ENCODE results near the gene MLIP. TPM values are rescaled to one million over a fixed set of nuclear protein-coding genes. Genes with fewer than 3 reads are reported as not detected.

MLIP gene
- under 1 TPM in 2 of 4 donors, not detected in 2; 0.54 to 0.62 TPM for total RNA-seq

- Histone ChIP-seq H3K27me3 (no peaks in the 10 kb centered on the region), H3K4me3 (no peak within 1 kb of the TSS), H3K36me3 (no peaks in the 10 kb centered on the region), H3K27ac (no peak within 1 kb of the TSS), H3K4me1 (peaks cover 0 to 8% (median 3%) of the 10 kb centered on the region in 3 donors), H3K9me3 (no peaks in the 10 kb centered on the region)
- 80 to 84% methylated on average over 10 of the region's 10 CpGs for WGBS, 2 donors (ENCODE audit: low coverage in 1 of 2)
- ATAC-seq, result no peak
- no peak for TF ChIP-seq POLR2AphosphoS5 (IDR thresholded peaks at IDR 0.05)
- no peak for TF ChIP-seq CTCF (IDR thresholded peaks at IDR 0.05)
- TF ChIP-seq EP300 (IDR thresholded peaks at IDR 0.05), result no peak
- no peak for TF ChIP-seq POLR2A (IDR thresholded peaks at IDR 0.05)
These were observed at the start of gene MLIP for GRCh38 chr6:54111341-54112045. Gene MLIP (plus strand): TSS chr6:54111443. CDS start chr6:54111480, 37 bp downstream.

- no peak for ATAC-seq
- Histone ChIP-seq H3K27ac (no peak overlapping the region), H3K27me3 (no peaks in the 10 kb centered on the region), H3K4me3 (peak overlapping the region in 1 of 2 donors; percentile 14), H3K36me3 (no peaks in the 10 kb centered on the region), H3K4me1 (no peaks in the 10 kb centered on the region), H3K9me3 (no peaks in the 10 kb centered on the region)
- 87 to 94% methylated on average over 2 to 3 of the region's 3 CpGs for WGBS, 2 donors (ENCODE audit: low coverage in 1 of 2)
- no peak for TF ChIP-seq POLR2A (IDR thresholded peaks at IDR 0.05)
- no peak for TF ChIP-seq POLR2AphosphoS5 (IDR thresholded peaks at IDR 0.05)
- no peak for TF ChIP-seq EP300 (IDR thresholded peaks at IDR 0.05)
- no peak for TF ChIP-seq CTCF (IDR thresholded peaks at IDR 0.05)
These were observed 48.1 kb upstream of the MLIP start for GRCh38 chr6:54063228-54063539.

GRCh38 chr6:54068694-54069093, 42.5 kb upstream of the MLIP start:
- no peak for ATAC-seq
- WGBS, 2 donors (ENCODE audit: low coverage in 1 of 2), result 22% methylated on average over 1 of the region's 2 CpGs; no CpG with 5 or more reads in 1 of the 2 donors

GRCh38 chr6:54070025-54070424, 41.2 kb upstream of the MLIP start:
- no peak overlapping the region for H3K27ac ChIP-seq
- no peak for ATAC-seq
- no peaks in the 10 kb centered on the region for H3K36me3 ChIP-seq
- no peaks in the 10 kb centered on the region for H3K27me3 ChIP-seq
- peaks cover 0 to 6% (median 0%) of the 10 kb centered on the region in 3 donors for H3K4me1 ChIP-seq
- peak overlapping the region; percentile 10 to 19 for H3K4me3 ChIP-seq
- no peak for TF ChIP-seq POLR2A (IDR thresholded peaks at IDR 0.05)
- no peak for TF ChIP-seq CTCF (IDR thresholded peaks at IDR 0.05)
- no peak for TF ChIP-seq EP300 (IDR thresholded peaks at IDR 0.05)
- WGBS, 2 donors (ENCODE audit: low coverage in 1 of 2), result 31 to 39% methylated on average over 3 of the region's 3 CpGs
- no peaks in the 10 kb centered on the region for H3K9me3 ChIP-seq

More at GRCh38 chr6:54068694-54069093, 42.5 kb upstream of the MLIP start:
- no peak overlapping the region for H3K4me3 ChIP-seq
- peaks cover 0 to 6% (median 0%) of the 10 kb centered on the region in 3 donors for H3K4me1 ChIP-seq
- H3K27ac ChIP-seq, result no peak overlapping the region
- H3K27me3 ChIP-seq, result no peaks in the 10 kb centered on the region
- no peaks in the 10 kb centered on the region for H3K9me3 ChIP-seq
- TF ChIP-seq POLR2A (IDR thresholded peaks at IDR 0.05), result no peak
- TF ChIP-seq EP300 (IDR thresholded peaks at IDR 0.05), result no peak
- no peak for TF ChIP-seq POLR2AphosphoS5 (IDR thresholded peaks at IDR 0.05)
- no peak for TF ChIP-seq CTCF (IDR thresholded peaks at IDR 0.05)
- no peaks in the 10 kb centered on the region for H3K36me3 ChIP-seq

GRCh38 chr6:54071821-54072340, 39.4 kb upstream of the MLIP start:
- no peak for TF ChIP-seq EP300 (IDR thresholded peaks at IDR 0.05)
- no peak for TF ChIP-seq POLR2AphosphoS5 (IDR thresholded peaks at IDR 0.05)
- no peak for TF ChIP-seq CTCF (IDR thresholded peaks at IDR 0.05)
- no peak for TF ChIP-seq POLR2A (IDR thresholded peaks at IDR 0.05)
- Histone ChIP-seq H3K4me1 (peaks cover 0 to 6% (median 0%) of the 10 kb centered on the region in 3 donors), H3K36me3 (no peaks in the 10 kb centered on the region), H3K27me3 (no peaks in the 10 kb centered on the region), H3K27ac (no peak overlapping the region), H3K9me3 (no peaks in the 10 kb centered on the region), H3K4me3 (no peak overlapping the region)
- no peak for ATAC-seq
- WGBS, 2 donors (ENCODE audit: low coverage in 1 of 2), result 76 to 81% methylated on average over 4 of the region's 4 CpGs

All from gastroesophageal sphincter (tissue), 4 donors.